Stimulated activated naive CD8-positive, alpha-beta T cell treated with anti-CD3 and anti-CD28 coated beads, Interleukin-15, Interleukin-2, amounts not matched to agents 100 ng/mL and 50 ng/mL, for 24 hours (primary cell): Measurements from ENCODE around the gene UPP1.
A peak's percentile ranks its signal among the peaks of the same experiment; 100 is the strongest.
"Not testable (repeated sequence)": the region's sequence is repeated elsewhere in the genome, so short reads cannot be mapped to it uniquely, and the experiment has no call there.

Experiments
- H3K27ac Mint-ChIP-seq: one replicate; pipeline ENCODE4 v1.8.0; 2021; ENCODE audit warnings: mild to moderate bottlenecking, mixed read lengths
- H3K27me3 Mint-ChIP-seq: one replicate; pipeline ENCODE4 v1.8.0; 2021; ENCODE audit warnings: mixed read lengths
- H3K36me3 Mint-ChIP-seq: one replicate; pipeline ENCODE4 v1.8.0; 2021; ENCODE audit warnings: low read depth, mixed read lengths
- H3K4me1 Mint-ChIP-seq: one replicate; pipeline ENCODE4 v1.8.0; 2021; ENCODE audit warnings: low read depth, mixed read lengths
- H3K4me3 Mint-ChIP-seq: one replicate; pipeline ENCODE4 v1.8.0; 2021; ENCODE audit warnings: mild to moderate bottlenecking, mixed read lengths
- H3K9me3 Mint-ChIP-seq: one replicate; pipeline ENCODE4 v1.8.0; 2021; ENCODE audit warnings: mixed read lengths

The UPP1 gene

GRCh38 chr7:48074204-48074654 is 14.8 kb upstream of the UPP1 start:
- Mint-ChIP-seq H3K4me3 (no peak overlapping the region), H3K4me1 (no peaks in the 10 kb centered on the region), H3K27me3 (no peaks in the 10 kb centered on the region), H3K9me3 (peaks cover 4% of the 10 kb centered on the region), H3K36me3 (peaks cover 4% of the 10 kb centered on the region), H3K27ac (no peak overlapping the region)

- H3K27me3 Mint-ChIP-seq, result peaks cover 3% of the 10 kb centered on the region
- H3K27ac Mint-ChIP-seq, result no peak overlapping the region
- peaks cover 5% of the 10 kb centered on the region for H3K4me1 Mint-ChIP-seq
- H3K36me3 Mint-ChIP-seq, result no peaks in the 10 kb centered on the region
- H3K9me3 Mint-ChIP-seq, result no peaks in the 10 kb centered on the region
- H3K4me3 Mint-ChIP-seq, result no peak overlapping the region
Observed at GRCh38 chr7:48077423-48077822, 11.6 kb upstream of the UPP1 start.

GRCh38 chr7:48078470-48078869 is 10.6 kb upstream of the UPP1 start:
- no peak overlapping the region for H3K4me3 Mint-ChIP-seq
- H3K27me3 Mint-ChIP-seq, result peaks cover 3% of the 10 kb centered on the region
- peaks cover 16% of the 10 kb centered on the region for H3K4me1 Mint-ChIP-seq
- H3K36me3 Mint-ChIP-seq, result no peaks in the 10 kb centered on the region
- H3K27ac Mint-ChIP-seq, result no peak overlapping the region
- no peaks in the 10 kb centered on the region for H3K9me3 Mint-ChIP-seq

DNA sequence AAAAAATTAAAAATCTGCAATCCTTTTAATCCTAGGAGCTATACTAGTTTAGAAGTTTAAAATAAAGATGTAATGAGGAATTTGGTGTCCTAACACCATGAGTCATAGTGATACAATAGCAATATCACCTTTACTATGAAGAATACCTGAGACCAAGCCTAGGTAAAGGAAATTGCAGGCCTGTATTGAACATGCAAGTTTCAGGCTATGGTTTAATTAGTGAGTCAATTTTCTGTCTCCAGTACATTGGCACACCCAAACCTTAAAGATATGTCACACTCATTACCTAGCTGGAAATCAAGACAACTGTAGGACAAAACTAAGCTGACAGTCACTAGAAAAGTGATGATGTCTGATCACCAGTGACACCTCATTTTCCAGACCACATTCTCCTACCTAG is 6.7 kb upstream of the UPP1 start:
- not testable (repeated sequence) for H3K36me3 Mint-ChIP-seq, H3K9me3 Mint-ChIP-seq, H3K4me3 Mint-ChIP-seq, H3K27me3 Mint-ChIP-seq
- peaks cover 55% of the 10 kb centered on the region for H3K4me1 Mint-ChIP-seq
- H3K27ac Mint-ChIP-seq, result peak overlapping the region; percentile 80

GRCh38 chr7:48083114-48083830 is 5.8 kb upstream of the UPP1 start:
- peaks cover 3% of the 10 kb centered on the region for H3K27me3 Mint-ChIP-seq
- H3K4me1 Mint-ChIP-seq, result peaks cover 62% of the 10 kb centered on the region
- peak overlapping the region; percentile 26 for H3K4me3 Mint-ChIP-seq
- peak overlapping the region; percentile 80 for H3K27ac Mint-ChIP-seq
- H3K9me3 Mint-ChIP-seq, result no peaks in the 10 kb centered on the region
- H3K36me3 Mint-ChIP-seq, result peaks cover 3% of the 10 kb centered on the region

- Mint-ChIP-seq H3K4me1 (peaks cover 65% of the 10 kb centered on the region), H3K36me3 (peaks cover 3% of the 10 kb centered on the region), H3K4me3 (peak overlapping the region; percentile 68), H3K27me3 (peaks cover 3% of the 10 kb centered on the region), H3K9me3 (no peaks in the 10 kb centered on the region), H3K27ac (peak overlapping the region; percentile 91)
Observed at GRCh38 chr7:48084727-48085432, 4.2 kb upstream of the UPP1 start.

DNA sequence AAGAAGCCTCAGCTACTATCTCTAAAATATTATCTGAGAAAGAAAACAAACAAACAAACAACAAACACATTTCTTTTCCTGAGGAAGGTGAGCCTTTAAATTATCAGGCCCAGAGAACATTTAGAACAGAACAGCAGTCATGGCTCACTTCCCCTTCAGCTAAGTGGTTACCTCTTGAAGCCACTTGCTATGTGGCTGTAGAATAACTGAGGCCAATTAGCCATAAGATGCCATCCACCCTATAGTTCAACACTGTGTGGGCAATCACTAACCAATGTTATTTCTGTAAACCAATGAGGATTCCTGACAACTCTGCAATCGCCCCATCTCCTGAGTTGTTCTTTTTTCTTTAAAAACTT is 3.7 kb upstream of the UPP1 start:
- peak overlapping the region; percentile 91 for H3K27ac Mint-ChIP-seq
- peaks cover 6% of the 10 kb centered on the region for H3K36me3 Mint-ChIP-seq
- peaks cover 70% of the 10 kb centered on the region for H3K4me1 Mint-ChIP-seq
- H3K4me3 Mint-ChIP-seq, result peak overlapping the region; percentile 68
- peaks cover 3% of the 10 kb centered on the region for H3K27me3 Mint-ChIP-seq
- no peaks in the 10 kb centered on the region for H3K9me3 Mint-ChIP-seq

- H3K4me1 Mint-ChIP-seq, result peaks cover 76% of the 10 kb centered on the region
- H3K27me3 Mint-ChIP-seq, result peaks cover under 1% of the 10 kb centered on the region
- no peaks in the 10 kb centered on the region for H3K9me3 Mint-ChIP-seq
- H3K36me3 Mint-ChIP-seq, result peaks cover 11% of the 10 kb centered on the region
- H3K27ac Mint-ChIP-seq, result peak overlapping the region; percentile 91
- H3K4me3 Mint-ChIP-seq, result peak overlapping the region; percentile 71
Observed at GRCh38 chr7:48085942-48086341, 3.1 kb upstream of the UPP1 start.

GRCh38 chr7:48087349-48087748 is 1.7 kb upstream of the UPP1 start:
- peaks cover 85% of the 10 kb centered on the region for H3K4me1 Mint-ChIP-seq
- no peaks in the 10 kb centered on the region for H3K9me3 Mint-ChIP-seq
- peak overlapping the region; percentile 71 for H3K4me3 Mint-ChIP-seq

GRCh38 chr7:48088559-48089045 is 463 bp upstream of the UPP1 start:
- peaks cover 36% of the 10 kb centered on the region for H3K36me3 Mint-ChIP-seq
- H3K27ac Mint-ChIP-seq, result peak overlapping the region; percentile 94
- peaks cover 81% of the 10 kb centered on the region for H3K4me1 Mint-ChIP-seq
- peak overlapping the region; percentile 85 for H3K4me3 Mint-ChIP-seq
- no peaks in the 10 kb centered on the region for H3K9me3 Mint-ChIP-seq
- H3K27me3 Mint-ChIP-seq, result no peaks in the 10 kb centered on the region

More at GRCh38 chr7:48087349-48087748, 1.7 kb upstream of the UPP1 start:
- Mint-ChIP-seq H3K27me3 (no peaks in the 10 kb centered on the region), H3K27ac (peak overlapping the region; percentile 91), H3K36me3 (peaks cover 25% of the 10 kb centered on the region)

DNA sequence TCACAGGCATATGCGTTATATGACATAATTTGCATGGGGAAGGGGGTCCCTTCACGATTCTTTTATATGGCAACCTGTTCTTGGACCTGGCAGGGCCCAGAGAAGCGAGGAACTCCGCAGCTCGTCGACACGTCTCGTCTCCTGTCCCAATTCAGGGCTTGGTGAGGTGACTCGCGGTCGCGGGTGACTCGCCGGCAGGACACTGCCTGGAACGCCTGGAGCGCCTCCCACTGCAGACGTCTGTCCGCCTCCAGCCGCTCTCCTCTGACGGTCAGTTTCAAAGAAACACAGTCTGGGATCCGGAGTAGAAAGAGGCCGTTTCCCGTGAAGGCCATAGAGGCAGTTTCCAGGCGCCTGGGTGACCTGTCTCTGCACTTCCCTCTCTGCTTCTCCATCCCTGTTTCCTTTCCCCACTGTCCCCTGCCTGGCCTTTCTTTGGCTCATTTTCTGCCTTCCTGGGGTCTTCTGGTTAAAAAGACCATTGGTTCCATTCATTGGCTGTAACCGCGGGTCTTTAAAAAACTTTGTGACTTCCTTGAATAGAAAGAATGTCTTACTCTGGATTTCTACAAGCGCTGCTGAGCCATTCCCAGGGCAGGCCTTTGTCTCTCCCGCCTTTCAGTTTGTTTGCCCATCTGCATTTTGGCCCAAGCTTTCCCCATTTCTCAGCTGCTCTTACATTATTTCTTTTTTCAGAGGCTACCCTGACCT is 1.2 kb downstream of the UPP1 start:
- Mint-ChIP-seq H3K27me3 (no peaks in the 10 kb centered on the region), H3K36me3 (peaks cover 49% of the 10 kb centered on the region), H3K9me3 (no peaks in the 10 kb centered on the region), H3K4me1 (peaks cover 79% of the 10 kb centered on the region), H3K4me3 (peak overlapping the region; percentile 85), H3K27ac (peak overlapping the region; percentile 73)

- no peaks in the 10 kb centered on the region for H3K9me3 Mint-ChIP-seq
- peak overlapping the region; percentile 11 for H3K4me3 Mint-ChIP-seq
- peak overlapping the region; percentile 45 for H3K27ac Mint-ChIP-seq
- H3K4me1 Mint-ChIP-seq, result peaks cover 79% of the 10 kb centered on the region
- no peaks in the 10 kb centered on the region for H3K27me3 Mint-ChIP-seq
- peaks cover 62% of the 10 kb centered on the region for H3K36me3 Mint-ChIP-seq
Observed at GRCh38 chr7:48091506-48092433, 2.7 kb downstream of the UPP1 start.

DNA sequence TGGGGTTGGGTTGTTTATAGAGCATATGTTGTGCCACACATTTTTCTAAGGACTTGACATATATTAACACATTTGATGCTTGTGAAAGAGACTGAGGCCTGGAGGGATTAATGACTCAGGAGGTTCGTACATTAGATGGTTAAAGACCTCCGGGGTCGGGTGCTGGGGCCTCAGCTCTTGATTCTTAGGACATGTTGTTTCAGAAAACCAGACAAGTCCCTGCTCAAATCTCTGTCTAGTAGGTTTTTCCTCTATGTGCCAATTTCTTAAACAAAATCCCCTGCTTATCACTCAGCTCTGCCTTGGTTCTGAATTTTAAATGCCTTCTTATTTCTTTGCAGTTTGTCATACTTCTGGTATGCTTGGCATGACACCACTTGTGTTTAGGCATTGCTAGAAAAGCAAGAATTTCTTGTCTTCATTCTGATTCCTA is 5.8 kb downstream of the UPP1 start:
- Mint-ChIP-seq H3K36me3 (peaks cover 87% of the 10 kb centered on the region), H3K27ac (no peak overlapping the region), H3K9me3 (no peaks in the 10 kb centered on the region), H3K27me3 (no peaks in the 10 kb centered on the region), H3K4me1 (peaks cover 91% of the 10 kb centered on the region), H3K4me3 (no peak overlapping the region)

GRCh38 chr7:48096273-48096672 is 7.2 kb downstream of the UPP1 start:
- H3K4me3 Mint-ChIP-seq, result peak overlapping the region; percentile 55
- no peaks in the 10 kb centered on the region for H3K9me3 Mint-ChIP-seq
- peaks cover 78% of the 10 kb centered on the region for H3K4me1 Mint-ChIP-seq
- H3K27me3 Mint-ChIP-seq, result no peaks in the 10 kb centered on the region
- peak overlapping the region; percentile 84 for H3K27ac Mint-ChIP-seq
- peaks cover 77% of the 10 kb centered on the region for H3K36me3 Mint-ChIP-seq
